GM19099 (cell line): ENCODE results near the gene CD70.

Experiments used
- POLR2A ChIP-seq: IDR thresholded peaks from 3 replicates; pipeline ENCODE4 v1.6.1; 2011; ENCODE audit warnings: low read depth; ENCODE audit not compliant: insufficient read length; ENCODE audit errors: extremely low read depth

The CD70 gene

DNA sequence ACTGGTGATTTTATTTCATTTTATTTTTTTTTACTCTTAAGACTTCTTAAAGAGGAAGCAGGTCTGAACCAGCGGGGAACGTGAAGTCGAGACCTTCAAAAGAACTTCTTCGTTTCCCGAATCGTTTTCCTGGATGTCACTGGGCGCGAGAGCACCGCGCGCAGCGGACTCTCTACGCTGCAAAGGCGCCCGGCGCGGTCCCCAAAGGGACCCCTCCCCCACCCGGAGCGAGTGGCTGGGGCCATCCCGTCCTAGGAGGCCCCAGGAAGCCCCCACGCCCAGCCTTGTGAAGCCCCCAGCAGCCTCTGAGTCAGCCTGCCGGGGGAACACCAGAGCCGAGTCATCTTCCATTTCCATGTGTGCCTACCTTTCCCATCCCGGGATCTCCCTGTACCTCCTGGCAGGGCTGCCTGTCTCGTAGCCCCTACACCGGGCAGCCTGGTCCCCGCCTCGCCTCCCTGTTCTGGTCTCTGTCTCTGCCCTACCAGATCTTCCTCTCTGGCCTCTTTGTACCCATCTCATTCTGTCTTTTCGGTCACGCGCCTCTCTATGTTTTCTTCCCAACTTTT lies 608 bp downstream of the CD70 start:
- no peak for TF ChIP-seq POLR2A

DNA sequence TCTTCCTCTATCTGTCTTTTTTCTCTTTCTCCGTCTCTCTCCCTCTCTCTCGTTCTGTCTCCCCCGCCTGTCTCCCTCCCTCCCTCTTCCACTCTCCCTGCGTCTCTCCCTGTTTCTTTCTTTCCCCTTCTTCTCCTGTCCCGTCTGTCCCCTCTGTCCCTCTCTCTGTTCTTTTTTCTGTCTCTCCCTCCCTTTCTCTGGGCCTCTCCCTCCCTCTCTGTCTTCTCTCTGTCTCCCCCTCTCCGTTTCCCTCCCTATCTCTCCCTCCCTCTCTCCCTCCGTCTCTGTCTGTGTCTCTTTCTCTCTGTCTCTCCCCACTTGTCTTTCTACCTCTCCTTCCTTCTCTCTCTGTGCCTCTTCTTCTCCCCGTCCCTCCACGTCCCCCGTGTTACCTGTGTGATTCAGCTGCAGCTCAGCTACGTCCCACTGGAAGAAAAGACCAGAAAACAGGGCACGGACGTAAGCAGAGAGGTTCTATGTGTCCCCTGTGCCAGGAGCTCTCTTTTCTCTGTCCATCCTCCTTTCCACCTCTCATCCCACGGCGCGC lies 1.2 kb downstream of the CD70 start:
- TF ChIP-seq POLR2A: peak; percentile 23

DNA sequence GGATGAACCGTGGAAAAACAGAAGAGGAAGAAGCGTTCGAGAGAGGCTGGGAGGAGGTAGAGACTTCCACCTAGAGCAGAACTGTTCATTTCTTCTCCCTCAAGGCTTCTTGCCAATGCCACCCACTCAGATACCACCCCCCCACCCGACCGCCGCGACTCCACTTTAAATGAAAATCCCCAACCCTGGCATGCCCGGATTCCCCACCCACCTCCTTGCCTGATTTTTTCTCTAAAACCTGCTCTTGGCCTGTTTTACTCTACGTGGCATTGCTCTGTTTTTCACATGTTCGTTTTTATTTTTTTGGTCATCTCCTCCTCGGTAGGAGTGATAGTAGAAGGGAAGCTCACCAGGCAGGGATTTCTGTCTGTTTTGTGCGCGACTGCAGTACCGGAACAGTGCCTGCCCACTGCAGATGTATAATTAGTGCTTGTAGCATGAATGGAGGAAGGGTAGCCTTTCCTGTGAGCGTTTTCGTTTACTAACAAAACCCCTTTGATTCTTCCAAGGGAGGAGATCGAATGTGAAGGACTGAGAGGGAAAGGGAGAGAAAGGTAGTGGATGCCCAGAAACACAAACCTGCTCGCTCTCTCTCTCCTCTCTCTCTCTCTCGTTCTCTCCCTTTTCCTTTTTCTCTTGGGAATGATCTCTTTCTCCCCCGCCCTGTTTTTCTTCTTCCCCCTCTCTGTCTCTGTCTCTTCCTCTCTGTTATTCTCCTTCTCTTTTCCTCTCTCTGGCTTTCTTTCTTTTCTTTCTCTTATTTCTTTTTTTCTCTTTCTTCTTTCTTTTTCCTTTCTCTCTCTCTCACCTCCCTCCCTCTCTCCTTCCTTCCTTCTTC lies 2.2 kb downstream of the CD70 start:
- TF ChIP-seq POLR2A: peak; percentile 28

DNA sequence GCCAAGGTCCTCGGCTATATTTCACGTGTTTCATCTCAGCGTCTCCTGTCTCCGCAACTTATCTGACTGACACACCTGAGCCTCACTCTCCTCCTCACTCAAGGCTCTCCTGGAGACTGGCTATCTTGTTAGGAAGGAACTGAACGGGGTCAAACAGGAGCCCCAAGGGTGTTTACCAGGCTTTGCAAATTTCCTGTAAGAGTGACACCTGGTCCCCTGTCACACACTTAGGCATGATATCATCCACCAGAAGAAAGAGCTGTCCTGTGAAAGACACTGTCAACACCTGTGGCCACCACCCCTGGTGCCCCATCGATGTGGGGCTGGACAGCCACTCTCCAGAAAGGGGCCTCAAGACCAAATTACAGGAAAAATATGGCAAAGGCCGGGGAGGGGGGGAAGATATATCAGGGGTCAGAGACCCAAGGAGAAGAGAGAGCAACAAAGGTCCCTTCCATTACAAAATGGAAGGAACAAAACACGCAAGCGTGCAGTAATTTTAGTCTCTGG lies 2.9 kb downstream of the CD70 start:
- TF ChIP-seq POLR2A: peak; percentile 10

DNA sequence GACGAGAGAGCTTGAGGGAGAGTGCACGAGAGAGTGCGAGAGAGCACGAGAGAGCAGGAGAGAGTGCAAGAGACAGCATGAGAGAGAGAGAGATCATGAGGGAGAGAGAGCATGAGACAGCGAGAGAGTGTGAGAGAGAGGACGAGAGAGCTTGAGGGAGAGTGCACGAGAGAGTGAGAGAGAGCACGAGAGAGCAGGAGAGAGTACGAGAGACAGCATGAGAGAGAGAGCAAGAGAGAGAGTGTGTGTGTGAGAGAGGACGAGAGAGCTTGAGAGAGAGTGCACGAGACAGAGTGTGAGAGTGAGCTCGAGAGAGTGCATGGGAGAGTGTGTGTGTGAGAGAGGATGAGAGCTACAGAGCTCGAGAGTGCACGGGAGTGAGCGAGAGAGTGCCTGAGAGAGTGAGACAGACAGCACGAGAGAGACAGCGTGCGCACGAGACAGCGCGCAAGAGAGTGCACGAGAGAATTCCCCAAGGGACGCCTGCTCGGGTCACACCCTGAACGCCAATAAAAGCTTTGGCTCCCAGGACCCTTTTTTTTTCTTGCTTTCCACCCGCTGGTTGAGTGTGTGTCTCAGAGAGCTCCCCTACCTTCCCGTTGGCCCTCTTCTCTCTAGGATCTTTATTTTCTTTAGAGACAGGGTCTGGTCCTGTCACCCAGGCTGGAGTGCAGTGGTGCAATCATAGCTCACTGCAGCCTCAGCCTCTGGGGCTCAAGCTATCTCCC lies 3.7 kb downstream of the CD70 start:
- peak; percentile 59 for TF ChIP-seq POLR2A

DNA sequence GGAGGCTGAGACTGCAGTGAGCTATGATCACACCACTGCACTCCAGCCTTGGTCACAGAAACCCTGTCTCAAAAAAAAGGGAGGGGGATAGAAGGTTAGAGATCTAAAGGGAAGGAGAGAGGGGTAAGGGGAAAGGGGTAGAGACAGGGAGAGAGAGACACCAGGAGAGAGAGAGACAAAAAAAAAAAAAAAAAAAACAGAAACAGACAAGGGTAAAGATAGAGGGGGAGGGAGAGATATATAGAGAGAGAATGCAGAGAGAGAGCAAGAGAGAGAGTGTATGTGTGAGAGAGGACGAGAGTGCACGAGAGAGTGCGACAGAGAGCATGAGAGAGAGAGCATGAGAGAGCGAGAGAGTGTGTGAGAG lies 4.2 kb downstream of the CD70 start:
- TF ChIP-seq POLR2A: no peak

DNA sequence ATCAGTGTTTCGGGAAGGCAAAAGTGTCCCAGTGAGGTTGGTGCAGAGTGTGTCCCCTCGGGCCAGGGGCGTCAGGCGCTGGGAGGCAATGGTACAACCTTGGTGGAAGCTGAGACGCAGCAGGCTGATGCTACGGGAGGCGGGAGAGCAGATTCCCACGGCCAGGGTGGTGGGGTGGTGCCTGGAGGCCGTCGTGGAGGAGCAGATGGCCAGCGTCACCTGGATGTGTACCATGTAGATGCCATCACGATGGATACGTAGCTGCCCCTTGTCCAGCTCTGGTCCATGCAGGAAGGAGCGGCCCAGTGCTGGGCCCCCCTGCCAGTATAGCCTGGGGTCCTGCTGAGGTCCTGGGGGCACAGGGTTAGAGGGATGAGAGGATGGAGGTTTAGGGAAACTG lies 4.9 kb downstream of the CD70 start:
- TF ChIP-seq POLR2A: peak; percentile 23

DNA sequence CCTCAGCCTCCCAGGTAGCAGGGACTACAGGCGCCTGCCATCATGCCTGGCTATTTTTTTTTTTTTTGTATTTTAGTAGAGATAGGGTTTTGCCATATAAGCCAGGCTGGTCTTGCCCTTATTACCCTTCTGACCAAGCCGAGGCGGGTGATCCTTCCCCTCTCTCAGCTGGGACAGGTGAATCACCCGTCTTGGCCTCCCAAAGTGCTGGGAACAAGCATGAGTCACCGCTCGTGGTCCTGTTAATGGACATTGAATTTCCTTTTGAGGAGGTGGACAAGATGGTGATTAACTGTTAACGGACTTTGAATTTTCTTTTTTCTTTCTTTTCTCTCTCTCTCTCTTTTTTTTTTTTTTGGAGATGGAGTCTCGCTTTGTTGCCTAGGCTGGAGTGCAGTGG lies 10.6 kb downstream of the CD70 start:
- no peak for TF ChIP-seq POLR2A

DNA sequence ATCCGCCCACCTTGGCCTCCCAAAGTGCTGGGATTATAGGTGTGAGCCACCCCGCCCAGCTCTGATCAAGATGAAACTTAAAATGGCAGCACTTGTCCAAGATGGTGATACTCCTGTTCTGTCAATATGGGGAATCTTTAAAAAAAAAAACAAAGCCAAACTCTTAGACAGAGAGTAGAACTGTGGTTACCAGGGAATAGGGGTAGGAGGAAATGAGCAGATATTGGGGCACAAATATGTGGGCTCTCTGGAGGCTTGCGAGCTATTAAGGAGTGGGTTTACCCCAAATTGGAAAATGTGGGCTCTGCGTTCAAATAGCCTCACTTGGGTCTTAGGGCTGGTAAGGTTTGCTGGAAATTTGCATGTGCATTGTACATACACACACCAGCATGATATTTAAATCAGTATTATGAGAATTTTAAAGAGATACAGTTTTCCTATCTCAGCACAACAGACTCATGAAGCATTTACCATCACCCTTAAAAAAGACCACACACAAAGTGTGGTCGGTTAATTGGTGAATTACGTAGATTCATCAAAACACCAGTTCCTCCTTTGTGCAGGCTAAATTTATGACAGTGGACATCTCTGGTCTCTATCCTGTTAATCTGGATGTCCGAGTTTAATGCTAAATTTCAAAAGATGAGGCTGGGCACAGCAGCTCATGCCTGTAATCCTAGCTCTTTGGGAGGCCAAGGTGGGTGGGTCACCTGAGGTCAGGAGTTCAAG lies 11.3 kb downstream of the CD70 start:
- peak; percentile 3 for TF ChIP-seq POLR2A

DNA sequence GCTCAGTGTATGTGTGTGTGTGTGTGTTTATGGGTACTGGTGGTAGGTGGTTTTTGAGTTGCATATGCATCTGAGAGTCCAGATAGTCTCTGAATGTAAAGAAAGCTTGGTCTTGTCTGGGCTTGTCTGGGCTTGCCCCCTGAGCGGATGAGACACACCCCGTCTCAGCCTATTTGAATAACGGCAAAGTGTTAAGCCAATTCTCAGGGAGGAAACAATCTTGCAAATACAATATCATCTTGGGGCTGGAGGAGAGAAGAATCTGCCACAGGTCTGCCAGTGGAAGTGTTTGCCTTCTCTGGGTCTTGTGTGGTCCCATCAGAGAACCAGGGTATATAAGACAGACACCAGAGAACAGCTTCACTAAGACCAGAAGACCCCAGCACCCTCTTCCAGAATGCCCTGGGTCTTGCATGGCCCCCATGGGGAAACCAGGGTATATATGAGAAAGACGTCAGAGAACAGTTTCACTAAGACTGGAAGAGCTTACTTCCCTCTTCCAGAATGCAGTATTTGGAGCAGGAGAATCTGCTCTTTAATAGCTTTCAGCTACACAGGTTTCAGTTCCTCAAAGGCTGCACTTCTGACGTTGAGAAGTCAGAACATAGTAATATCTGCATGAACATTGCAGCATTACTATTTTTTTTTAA lies 13.3 kb downstream of the CD70 start:
- peak; percentile 67 for TF ChIP-seq POLR2A

DNA sequence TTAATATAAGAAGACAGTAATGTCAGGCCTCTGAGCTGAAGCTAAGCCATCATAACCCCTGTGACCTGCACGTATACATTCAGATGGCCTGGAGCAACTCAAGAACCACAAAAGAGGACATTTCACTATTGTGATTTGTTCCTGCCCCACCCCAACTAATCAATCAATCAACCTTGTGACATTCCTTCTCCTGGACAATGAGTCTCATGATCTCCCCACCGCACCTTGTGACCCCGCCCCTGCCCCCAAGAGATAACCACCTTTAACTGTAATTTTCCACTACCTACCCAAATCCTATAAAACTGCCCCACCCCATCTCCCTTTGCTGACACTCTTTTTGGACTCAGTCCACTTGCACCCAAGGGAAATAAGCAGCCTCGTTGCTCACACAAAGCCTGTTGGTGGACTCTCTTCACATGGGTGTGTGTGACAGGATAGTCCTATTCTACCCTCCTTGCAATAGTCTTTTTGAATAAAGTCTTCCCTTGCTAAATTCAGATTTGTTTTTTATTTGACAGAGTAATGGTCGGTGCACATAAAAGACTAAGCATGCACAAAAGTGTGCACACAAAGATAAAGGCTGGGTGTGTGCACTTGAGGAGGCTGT lies 14.0 kb downstream of the CD70 start:
- no peak for TF ChIP-seq POLR2A

DNA sequence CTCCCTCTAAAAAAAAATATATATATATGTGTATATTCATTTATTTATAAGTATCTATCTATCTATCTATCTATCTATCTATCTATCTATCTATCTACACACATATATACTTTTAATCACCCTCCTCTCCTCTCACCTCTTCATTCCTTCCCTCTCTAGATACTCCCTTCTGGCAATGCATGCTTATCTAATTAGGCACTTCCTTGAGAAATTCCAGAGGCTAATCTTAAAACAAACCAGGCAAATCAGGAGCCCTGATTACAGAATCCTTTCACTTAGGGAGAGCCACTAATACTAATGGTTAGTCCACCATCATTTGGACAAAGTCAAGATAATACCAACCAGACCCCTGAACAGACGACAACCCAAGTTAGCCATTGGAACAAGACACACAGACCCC lies 17.6 kb downstream of the CD70 start:
- no peak for TF ChIP-seq POLR2A

DNA sequence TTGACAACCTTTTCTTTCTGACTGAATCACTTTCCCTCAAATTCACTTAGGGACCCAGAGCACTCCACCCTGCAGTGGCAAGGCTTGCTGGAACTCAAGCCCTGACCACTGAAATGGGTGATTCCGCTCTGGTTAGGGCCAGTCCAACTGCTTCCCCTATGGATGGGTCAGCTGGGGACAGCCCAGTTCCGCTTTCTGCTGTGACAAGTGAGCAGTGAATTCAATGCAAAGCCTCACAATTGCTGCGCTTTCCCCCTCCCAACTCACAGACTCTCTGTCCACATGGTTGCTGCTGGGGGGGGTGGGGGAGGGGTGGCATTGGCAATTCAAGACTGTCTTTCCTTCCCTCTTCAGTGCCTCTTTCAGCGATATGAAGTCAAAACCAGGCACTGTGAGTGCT lies 18.7 kb downstream of the CD70 start:
- no peak for TF ChIP-seq POLR2A

DNA sequence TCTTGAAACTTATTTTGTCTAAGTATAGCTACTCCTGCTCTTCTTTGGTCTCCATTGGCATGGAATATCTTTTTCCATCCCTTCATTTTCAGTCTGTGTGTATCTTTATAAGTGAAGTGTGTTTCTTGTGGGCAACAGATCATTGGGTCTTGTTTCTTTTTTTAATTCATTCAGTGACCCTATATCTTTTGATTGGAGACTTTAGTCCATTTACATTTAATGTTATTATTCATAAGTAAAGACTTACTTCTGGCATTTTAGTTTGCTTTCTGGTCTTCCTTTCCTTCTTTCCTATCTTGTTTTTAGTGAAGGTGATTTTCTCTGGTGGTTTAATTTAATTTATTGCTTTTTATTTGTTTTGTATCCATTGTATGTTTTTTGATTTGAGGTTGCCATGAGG lies 19.8 kb downstream of the CD70 start:
- TF ChIP-seq POLR2A: no peak
